GM19099 (cell line): Measurements from ENCODE around the gene ITFG1.

Experiments used
- POLR2A ChIP-seq: IDR thresholded peaks from 3 replicates; pipeline ENCODE4 v1.6.1; 2011; ENCODE audit warnings: low read depth; ENCODE audit not compliant: insufficient read length; ENCODE audit errors: extremely low read depth

ITFG1 gene

DNA sequence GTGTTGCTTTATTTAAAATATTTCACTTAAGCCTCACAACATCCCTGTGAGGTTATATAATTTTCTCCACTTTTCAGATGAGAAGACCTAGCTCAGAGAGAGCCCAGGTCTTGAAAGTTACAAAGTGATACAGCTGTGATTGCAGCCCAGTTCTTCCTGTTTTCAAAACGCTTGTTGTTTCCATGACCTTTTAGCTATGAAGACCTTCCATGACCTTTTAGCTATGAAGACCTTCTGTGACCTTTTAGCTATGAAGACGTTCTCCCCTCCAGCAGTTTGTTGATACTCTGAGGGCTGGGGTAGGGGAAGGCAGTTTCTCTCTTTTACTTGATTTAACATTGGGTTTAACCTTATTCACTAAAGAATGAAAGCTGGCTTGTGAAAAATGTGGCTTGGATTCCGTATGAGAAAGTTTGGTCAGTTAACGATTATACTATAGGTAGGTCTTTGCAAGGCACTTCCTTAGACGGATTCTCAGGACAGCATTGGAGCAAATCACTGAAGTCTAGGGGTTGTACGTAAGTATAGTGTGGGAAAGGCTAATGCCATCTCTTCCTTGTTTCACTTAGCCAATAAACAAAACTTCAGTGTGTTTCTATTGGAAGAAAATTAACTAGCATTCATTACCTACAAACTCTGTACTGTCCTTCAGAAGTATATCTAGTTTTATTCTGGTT lies 21.0 kb upstream of the ITFG1 start:
- TF ChIP-seq POLR2A = no peak

DNA sequence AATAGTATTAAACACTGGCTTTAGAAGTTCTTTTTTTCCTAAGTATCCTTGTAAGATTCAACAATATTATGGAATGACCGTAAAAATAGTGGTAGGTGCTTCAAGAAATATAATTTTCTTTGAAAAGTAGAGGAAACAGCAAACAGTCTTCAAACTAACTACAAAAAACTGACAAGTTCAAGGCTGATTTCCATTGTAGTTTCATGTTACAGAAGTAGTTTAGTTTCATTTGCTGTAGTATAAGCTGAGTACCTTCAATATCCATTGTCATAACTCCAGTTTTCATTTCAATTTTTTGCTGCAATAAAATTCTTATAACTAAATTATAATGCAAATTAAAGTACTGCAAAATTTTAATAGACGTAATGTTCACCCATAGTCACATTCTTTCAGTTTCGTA lies 19.5 kb upstream of the ITFG1 start:
- no peak for TF ChIP-seq POLR2A

DNA sequence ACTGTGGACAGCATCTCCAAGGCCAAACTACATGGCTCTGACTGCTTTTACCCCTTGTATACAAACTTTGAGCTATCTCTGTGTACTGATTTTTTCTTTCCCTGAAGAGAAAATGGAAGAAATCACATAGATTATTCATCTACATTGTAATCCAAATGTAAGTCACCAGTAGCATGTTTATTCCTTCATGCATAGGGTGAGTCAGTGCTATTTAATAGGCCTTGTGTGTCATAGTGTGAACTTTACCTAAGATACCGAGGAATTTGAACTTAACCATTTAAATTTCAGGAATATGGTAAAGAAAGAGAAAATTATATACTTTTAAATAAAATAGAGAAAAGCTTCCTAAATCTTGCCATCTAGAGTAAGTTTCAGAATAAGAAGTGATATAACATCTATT lies 16.8 kb upstream of the ITFG1 start:
- TF ChIP-seq POLR2A = no peak

DNA sequence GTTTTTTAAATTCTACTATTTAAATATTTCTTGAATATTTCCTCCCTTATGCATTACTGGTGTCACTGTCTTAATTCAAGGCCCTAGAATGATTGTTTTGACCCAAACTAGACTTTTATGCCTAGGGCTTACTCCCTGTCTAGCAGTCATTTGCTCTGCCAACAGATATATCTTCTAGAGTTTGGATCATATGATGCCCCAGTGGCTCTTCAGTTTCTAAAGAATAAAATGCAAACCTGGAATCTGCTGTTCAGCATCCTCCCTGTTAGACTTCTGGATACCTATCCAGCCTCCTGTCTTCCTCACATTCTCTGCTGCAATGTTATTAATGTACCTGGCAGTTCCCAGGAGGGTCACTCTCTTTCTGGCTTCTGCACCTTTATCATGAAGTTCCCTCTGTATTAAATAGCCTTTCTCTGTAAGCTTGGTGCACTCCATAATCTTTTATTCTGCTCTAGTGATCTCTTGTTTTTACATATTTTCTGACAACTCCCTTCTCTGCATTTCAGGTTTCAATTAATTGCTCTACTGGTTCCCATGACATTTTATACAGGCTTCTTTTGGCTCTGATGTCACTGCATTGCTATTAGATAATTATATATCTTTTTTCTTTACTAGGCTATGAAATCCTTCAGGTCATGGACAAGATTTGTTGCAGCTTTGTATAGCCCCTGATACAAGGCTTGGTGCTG lies 15.9 kb upstream of the ITFG1 start:
- no peak for TF ChIP-seq POLR2A

DNA sequence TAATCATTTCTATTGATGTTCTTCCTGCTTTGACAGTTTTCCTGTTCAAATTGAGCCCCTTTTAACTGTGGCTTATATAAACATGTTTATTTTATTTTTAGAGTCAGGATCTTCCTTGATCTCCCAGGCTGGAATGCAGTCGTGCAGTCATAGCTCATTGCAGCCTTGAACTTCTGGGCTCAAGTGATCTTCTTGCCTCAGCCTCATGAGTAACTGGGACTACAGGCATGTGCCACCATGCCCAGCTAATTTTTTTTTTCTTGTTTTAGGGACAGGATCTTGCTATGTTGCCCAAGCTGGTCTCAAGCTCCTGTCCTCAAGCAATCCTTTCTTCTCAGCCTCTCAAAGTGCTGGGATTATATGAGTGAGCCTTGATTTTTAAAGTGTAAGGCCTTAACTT lies 14.9 kb upstream of the ITFG1 start:
- TF ChIP-seq POLR2A = no peak

DNA sequence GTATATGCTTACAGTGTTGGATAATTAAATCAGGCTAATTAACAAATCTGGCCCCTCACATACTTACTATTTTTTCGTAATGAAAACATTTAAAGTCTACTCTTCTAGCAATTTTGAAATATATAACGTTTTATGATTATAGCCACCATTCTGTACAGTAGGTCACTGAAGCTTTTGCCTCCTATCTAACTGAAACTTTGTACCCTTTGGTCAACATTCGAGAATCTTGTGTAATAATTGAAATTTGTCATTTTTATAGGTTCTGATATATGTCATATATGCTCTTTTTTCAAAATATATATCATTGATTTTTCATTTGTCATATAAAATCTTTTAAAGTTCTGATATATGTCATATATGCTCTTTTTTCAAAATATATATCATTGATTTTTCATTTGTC lies 12.9 kb upstream of the ITFG1 start:
- TF ChIP-seq POLR2A = no peak

DNA sequence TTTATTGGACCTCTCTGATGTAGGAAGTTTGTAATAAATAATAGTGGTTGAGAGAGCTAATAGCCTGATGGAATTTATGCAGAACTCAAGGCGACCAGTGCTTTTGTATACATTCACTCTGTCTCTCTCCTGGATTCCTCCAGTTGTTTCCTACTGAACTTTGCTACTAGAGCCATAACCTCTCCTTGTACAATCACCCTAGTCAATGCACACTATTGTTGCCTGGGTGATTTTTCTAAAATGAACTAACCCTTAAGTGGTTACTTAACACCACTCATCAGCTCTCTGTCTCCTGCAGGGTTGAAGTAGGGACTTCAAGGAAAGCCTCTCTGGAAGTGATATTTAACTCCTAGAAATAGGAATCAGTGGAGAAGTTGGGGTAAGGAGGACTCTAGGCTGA lies 9.9 kb upstream of the ITFG1 start:
- no peak for TF ChIP-seq POLR2A

DNA sequence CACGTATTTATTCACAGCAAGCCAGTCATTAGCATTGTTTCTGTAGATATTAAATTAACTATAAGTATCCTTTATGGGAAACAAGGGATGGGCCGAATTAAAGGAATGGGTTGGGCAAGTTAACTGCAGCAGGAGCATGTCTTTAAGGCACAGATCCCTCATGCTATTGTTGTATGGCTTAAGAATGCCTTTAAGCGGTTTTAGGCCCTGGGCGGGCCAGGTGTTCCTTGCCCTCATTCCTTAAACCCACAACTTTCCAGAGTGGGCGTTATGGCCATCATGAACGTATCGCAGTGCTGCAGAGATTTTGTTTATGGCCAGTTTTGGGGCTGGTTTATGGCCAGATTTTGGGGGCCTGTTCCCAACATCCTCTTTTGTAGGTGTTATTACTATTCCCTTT lies 9.3 kb upstream of the ITFG1 start:
- no peak for TF ChIP-seq POLR2A

DNA sequence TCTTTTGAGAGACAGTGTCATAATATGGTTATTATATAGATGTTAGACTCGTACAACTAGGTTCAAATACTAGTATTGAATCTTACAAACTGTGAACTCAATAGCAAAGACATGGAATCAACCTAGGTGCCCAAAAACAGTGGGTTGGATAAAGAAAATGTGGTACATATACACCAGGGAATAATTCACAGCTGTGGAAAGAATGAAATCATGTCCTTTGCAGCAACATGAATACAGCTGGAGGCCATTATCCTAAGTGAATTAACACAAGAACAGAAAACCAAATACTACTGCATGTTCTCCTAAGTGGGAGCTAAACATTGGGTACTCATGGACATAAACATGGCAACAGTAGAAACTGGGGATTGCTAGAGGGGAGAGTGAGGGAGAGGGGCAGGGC lies 8.4 kb upstream of the ITFG1 start:
- no peak for TF ChIP-seq POLR2A

DNA sequence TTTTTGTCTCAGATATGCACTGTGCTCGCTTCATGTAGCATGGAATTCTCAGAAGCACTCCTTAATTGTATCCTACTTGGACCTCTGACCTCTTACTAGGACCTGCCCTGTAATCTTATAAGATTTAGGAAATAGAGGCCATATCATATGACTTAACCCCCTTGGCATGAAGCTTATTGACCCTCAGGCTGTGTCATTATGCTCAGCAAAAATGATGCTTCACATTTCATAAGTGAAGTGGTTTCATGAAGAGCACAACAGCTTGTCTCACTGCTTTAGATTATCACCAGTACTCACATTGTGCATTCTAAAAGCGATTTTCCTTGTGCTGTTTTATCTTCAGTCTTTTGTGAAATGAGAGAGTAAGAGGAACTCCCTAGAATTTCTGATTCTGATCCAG lies 6.6 kb upstream of the ITFG1 start:
- TF ChIP-seq POLR2A = no peak

DNA sequence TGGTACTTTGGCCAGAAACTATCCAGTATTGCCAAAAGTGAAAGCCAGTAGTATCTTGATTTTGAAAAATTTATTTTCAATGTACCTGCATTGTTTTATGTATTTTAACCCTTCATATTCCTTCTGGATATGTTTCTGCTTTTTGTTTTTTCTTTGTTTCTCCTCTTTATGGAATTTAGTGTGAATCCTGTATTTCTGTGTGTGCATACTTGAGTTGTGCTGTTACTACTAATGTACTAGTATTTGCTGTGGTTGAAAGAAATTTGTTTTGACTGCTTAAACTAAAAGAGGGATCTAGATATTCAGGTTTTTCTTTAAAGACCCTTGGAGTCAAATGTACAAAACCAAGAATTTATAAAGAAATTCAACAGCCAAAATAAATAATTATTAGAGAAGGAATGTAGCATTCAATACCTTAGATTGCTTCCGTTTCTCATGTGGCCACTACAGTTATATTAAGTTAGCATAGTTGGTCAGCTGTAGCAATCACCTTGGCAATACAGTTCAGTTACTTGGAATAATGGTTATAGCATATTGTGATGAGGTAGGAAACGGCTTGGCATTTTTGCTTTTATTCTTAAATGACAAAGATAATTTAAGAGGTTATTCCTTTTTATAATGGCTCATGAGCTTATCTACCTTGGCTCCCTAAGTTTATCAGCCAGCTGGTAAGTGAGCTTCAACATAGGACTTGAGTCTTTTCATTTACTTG lies 5.2 kb upstream of the ITFG1 start:
- no peak for TF ChIP-seq POLR2A

DNA sequence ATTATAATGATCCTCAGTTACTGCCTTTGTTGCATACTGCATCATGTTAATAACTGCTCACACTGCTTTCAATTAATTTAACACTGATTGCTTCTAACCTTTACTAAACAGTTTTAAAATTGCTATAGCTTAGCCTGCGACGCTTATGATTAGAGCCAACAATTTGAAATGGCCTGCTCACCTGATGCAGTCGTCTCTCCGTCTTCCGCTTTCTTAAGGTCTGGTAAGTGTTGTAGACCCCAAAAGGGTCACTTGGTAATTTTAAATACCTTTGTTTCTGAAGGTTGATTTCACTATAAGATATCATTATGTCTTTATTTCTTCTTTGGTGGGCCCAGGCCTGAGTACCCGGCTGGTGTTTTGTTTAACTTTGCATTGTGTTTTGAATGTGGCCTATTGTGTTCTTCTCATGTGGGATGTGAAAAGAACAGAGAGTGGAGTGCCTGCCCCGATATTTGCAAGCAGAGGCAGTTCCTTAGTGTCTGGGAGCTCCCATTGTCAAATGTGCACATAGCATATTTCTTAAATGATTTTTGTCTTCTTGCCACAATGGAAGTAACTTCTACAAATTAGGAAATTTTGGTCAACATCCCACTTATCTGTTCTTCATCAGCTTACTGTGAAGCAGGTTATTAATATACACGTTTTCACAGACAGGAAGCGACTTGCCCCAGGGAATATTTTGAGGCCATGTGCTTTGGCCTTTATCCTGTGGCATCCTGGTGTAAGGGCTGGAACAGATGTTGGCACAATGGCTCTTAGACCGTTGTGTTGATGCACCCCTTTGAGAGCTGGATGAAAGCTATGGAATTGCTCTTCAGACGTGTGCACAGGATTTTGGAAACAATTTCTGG lies 3.1 kb upstream of the ITFG1 start:
- no peak for TF ChIP-seq POLR2A

DNA sequence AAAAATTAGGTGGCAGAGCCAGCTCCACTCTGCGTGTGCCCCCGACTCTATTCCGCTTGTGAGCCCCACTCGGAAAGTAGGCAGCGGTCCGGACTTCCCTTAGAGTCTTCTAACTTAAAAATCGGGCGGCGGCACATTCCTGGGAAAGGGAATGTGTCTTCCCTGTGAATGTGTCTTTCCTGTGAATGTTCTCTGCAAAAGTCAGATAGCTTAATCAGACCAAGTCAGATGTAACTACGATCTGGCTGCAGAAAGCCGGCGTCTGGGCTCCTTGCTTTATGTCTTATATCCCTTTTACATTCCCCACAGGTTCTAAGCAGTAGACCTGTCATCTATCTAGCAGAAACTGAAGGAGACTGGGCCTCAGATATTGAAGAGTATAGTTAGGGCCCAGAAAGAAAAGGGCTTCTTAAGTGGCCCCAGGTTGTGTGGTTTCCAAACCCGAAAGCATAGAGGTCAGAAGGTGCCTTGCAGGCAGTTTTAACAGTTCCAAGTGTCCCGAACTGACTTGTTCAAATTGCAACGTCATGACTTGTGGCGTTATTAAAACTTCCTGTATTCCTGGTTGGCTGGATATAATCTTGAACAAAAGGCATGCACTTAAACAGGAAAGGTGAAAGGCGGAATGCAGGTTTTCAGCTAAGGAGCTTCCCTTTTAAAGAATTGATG lies 869 bp upstream of the ITFG1 start:
- no peak for TF ChIP-seq POLR2A

DNA sequence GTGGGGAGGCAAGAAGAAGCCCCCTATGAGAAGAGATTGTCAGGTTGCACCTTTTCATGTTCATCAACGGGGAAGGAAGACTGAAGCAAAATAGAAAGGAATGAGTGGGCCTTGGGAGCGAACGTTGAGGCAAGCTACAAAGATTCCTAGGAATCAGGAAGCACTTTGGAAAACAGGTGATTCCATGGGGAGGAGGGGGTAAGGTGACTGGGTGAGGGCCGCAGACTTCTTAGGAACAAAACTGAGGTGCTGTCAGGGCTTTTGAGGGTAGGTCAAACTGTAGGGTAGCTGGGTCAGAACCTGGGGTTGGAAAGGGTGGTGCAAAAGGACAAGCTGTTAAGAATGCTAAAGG lies 528 bp downstream of the ITFG1 start:
- no peak for TF ChIP-seq POLR2A

DNA sequence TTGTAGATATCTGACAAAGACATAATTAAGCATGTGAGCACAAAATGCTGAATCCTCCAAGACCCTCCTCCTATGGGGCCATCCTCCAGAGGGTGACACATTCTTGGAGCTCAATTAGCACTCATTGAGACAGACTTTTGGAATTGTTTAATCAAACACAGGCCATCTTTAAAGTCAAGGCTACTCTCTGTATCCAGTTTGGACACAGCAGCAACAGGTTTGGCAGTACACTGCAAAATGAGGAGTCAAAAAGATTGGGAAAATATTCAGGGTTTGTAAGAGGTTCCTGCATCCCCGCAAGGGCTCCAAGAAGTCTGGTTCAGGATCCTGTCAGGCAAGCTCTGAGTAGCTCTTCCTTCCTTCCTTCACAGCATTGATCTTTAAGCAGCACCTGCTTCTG lies 1.3 kb downstream of the ITFG1 start:
- TF ChIP-seq POLR2A = no peak

DNA sequence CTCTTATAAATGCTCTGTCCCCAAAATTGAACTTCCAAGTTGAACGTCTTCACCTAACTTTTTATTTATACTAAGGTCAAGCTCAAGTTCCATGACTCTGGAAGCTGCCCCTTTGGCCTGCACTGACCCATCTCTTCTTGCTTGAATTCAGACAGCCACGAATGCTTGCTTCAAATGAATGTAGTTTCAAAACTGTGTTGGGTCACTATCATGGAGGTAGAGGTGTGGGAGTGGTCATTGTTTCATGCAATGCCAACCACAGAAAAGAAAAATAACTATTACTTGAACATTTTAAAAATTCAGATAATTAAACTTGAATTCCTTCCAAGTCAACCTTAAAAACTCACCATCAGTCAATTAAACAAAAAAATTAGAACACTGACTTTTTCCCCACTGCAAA lies 2.5 kb downstream of the ITFG1 start:
- TF ChIP-seq POLR2A = no peak

DNA sequence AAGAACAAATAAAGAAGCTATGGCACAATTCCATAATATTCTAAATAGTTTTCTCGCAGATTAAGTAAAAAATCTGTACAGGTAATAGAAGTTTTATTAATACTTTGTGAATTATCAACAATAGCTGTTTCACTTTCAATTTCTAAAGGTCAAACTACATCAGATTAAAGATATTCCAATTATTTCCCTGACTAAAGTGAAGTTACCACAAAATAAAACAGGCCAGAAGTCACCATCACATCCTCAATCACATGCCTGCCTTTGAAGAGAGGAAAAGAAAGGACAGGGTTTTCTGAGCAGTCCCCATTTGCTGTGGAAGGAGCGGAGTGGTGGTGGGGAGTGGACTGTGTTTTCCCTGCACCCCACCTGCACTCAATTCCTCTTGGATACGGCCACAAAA lies 11.1 kb downstream of the ITFG1 start:
- TF ChIP-seq POLR2A = no peak
